ENCODE results near the gene USF3. TPM values are rescaled to one million over a fixed set of nuclear protein-coding genes. Genes with fewer than 3 reads are reported as not detected.

USF3 gene
- total and polyA plus RNA-seq, 2 of the 4 experiments (the other 2 are of a cell fraction): 3.0 to 5.2 TPM

- Histone ChIP-seq H3K14ac (replicated peaks; ENCODE audit: low read depth, low read length) (peak overlapping the region; percentile 41; the same call in 1 of the 2 replicates), H3K27ac (ENCODE audit: insufficient read depth, low read length) (no peak overlapping the region), H4K20me1 (ENCODE audit: insufficient read depth, low read length) (no peaks in the 10 kb centered on the region), H3K4ac (ENCODE audit: low read depth, low read length) (no peak overlapping the region), H2AK5ac (ENCODE audit: low read depth, low read length) (no peak overlapping the region), H4K91ac (ENCODE audit: insufficient read depth, low read depth, low read length) (no peak overlapping the region), H4K8ac (ENCODE audit: low read depth in 2 of 2, low read length in 2 of 2) (no peak overlapping the region), H3K4me1 (ENCODE audit: control insufficient read depth, insufficient read depth, low read length) (no peaks in the 10 kb centered on the region; the same call in 1 of the 2 replicates), H3K36me3 (ENCODE audit: control insufficient read depth, insufficient read depth, low read length) (peaks cover 19% of the 10 kb centered on the region), H3K9me3 (ENCODE audit: control insufficient read depth, insufficient read depth, low read length) (no peaks in the 10 kb centered on the region), H3K56ac (ENCODE audit: extremely low read depth, insufficient read depth, low read length) (no peak overlapping the region), H3K79me1 (ENCODE audit: low read depth in 1 of 2, low read length in 2 of 2) (no peaks in the 10 kb centered on the region; a peak in 1 of 4 replicates), H2BK5ac (ENCODE audit: low read depth, low read length, poor library complexity, severe bottlenecking) (no peak overlapping the region), H2BK20ac (ENCODE audit: low read depth, low read length) (no peak overlapping the region), H2AFZ (replicated peaks; ENCODE audit: low read length, poor library complexity) (no peak overlapping the region), H2BK15ac (ENCODE audit: low read depth, low read length) (no peak overlapping the region), H3K4me3 (ENCODE audit: insufficient read depth, low read depth, low read length) (no peak overlapping the region), H3K23ac (ENCODE audit: low read depth, low read length) (no peak overlapping the region), H2AK9ac (replicated peaks; ENCODE audit: low read depth, low read length, poor library complexity) (no peak overlapping the region), H3K18ac (ENCODE audit: low read depth, low read length) (no peak overlapping the region), H2BK120ac (ENCODE audit: low read depth, low read length) (no peak overlapping the region), H3K27me3 (ENCODE audit: control insufficient read depth, insufficient read depth, low read length) (no peaks in the 10 kb centered on the region), H4K5ac (ENCODE audit: low read depth, low read length) (no peak overlapping the region), H3K9ac (ENCODE audit: low read depth, low read length) (no peak overlapping the region), H3K9me1 (ENCODE audit: insufficient read depth, low read length) (peaks cover 4% of the 10 kb centered on the region), H3K4me2 (ENCODE audit: low read depth, low read length) (no peak overlapping the region)
- no CpG with 5 or more reads among the region's 3 CpGs for whole genome bisulfite sequencing, 2 experiments (ENCODE audit: extremely low coverage in 2 of 2, insufficient read length in 1 of 2)
- in situ Hi-C loops (cut with MboI; ENCODE audit: low sequenced_read_pairs): no loop called here
- no TSS peak for BruUV-seq (replicated peaks)
- intact Hi-C loops (cut with micrococcal nuclease): no loop called here
- TF ChIP-seq MAFK (IDR thresholded peaks at IDR 0.05; ENCODE audit: low read depth, low read length): 0 out of 2 replicates have a peak, but pooled peaks have one; percentile 33
- TF ChIP-seq, protein P1, sequence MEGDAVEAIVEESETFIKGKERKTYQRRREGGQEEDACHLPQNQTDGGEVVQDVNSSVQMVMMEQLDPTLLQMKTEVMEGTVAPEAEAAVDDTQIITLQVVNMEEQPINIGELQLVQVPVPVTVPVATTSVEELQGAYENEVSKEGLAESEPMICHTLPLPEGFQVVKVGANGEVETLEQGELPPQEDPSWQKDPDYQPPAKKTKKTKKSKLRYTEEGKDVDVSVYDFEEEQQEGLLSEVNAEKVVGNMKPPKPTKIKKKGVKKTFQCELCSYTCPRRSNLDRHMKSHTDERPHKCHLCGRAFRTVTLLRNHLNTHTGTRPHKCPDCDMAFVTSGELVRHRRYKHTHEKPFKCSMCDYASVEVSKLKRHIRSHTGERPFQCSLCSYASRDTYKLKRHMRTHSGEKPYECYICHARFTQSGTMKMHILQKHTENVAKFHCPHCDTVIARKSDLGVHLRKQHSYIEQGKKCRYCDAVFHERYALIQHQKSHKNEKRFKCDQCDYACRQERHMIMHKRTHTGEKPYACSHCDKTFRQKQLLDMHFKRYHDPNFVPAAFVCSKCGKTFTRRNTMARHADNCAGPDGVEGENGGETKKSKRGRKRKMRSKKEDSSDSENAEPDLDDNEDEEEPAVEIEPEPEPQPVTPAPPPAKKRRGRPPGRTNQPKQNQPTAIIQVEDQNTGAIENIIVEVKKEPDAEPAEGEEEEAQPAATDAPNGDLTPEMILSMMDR (conservative IDR thresholded peaks at IDR 0.05; ENCODE audit: low read depth, low read length): no peak
- ChIA-PET CTCF (no interaction called here), POLR2A (ENCODE audit: unreplicated experiment) (no interaction called here)
- dilution Hi-C loops (cut with HindIII; ENCODE audit: low sequenced_read_pairs, unreplicated experiment): no loop called here
- ATAC-seq (ENCODE audit: low read depth) (no peak), DNase-seq (no peak)
These were observed 41.6 kb downstream of the USF3 start for GRCh38 chr3:113654851-113655250.
